KMS-11 (cell line): ENCODE measurements around the gene CDC42.

ENCODE experiments used
- H2AFZ ChIP-seq: fragments of 200-600 bp; sonication (generic); 2 replicates; pipeline ENCODE4 v1.6.1; 2016; ENCODE audit warnings: antibody characterized with exemption, mixed run types, low read depth
- H3K27ac ChIP-seq: fragments of 200-600 bp; sonication (generic); 2 replicates; pipeline ENCODE4 v1.6.1; 2016; ENCODE audit warnings: mild to moderate bottlenecking, mixed run types
- H3K27me3 ChIP-seq: fragments of 200-600 bp; sonication (generic); 2 replicates; pipeline ENCODE4 v1.6.1; 2017; ENCODE audit warnings: mild to moderate bottlenecking, low read depth, mixed run types, moderate library complexity; ENCODE audit not compliant: insufficient read depth
- H3K36me3 ChIP-seq: fragments of 200-600 bp; sonication (generic); 2 replicates; pipeline ENCODE4 v1.6.1; 2017; ENCODE audit warnings: mild to moderate bottlenecking, mixed run types; ENCODE audit not compliant: insufficient read depth
- H3K4me1 ChIP-seq: fragments of 200-600 bp; sonication (generic); 2 replicates; pipeline ENCODE4 v1.6.1; 2016; ENCODE audit warnings: mild to moderate bottlenecking, low read depth, mixed run types; ENCODE audit not compliant: poor library complexity, severe bottlenecking
- H3K4me2 ChIP-seq: fragments of 200-600 bp; sonication (generic); 2 replicates; pipeline ENCODE4 v1.7.0; 2016; ENCODE audit warnings: mild to moderate bottlenecking, mixed run types
- H3K4me3 ChIP-seq: fragments of 200-600 bp; sonication (generic); IDR thresholded peaks from 2 replicates; pipeline ENCODE4 v1.6.1; 2017; ENCODE audit warnings: low read depth, low read length, mixed read lengths; ENCODE audit not compliant: insufficient read depth
- H3K79me2 ChIP-seq: fragments of 200-600 bp; sonication (generic); 2 replicates; pipeline ENCODE4 v1.6.1; 2016; ENCODE audit warnings: low read depth, mixed run types; ENCODE audit not compliant: insufficient read depth
- H3K9ac ChIP-seq: fragments of 200-600 bp; sonication (generic); 2 replicates; pipeline ENCODE4 v1.6.1; 2016; ENCODE audit warnings: mild to moderate bottlenecking, mixed run types
- H4K20me1 ChIP-seq: fragments of 200-600 bp; sonication (generic); 2 replicates; pipeline ENCODE4 v1.6.1; 2016; ENCODE audit warnings: mild to moderate bottlenecking, mixed run types; ENCODE audit not compliant: insufficient read depth
- CTCF ChIP-seq: fragments of 200-600 bp; sonication (generic); conservative IDR thresholded peaks from 2 replicates; pipeline ENCODE4 v1.6.1; 2017; ENCODE audit warnings: low read depth, mild to moderate bottlenecking, antibody characterized with exemption, low read length, moderate library complexity, mixed read lengths

Gene CDC42

DNA sequence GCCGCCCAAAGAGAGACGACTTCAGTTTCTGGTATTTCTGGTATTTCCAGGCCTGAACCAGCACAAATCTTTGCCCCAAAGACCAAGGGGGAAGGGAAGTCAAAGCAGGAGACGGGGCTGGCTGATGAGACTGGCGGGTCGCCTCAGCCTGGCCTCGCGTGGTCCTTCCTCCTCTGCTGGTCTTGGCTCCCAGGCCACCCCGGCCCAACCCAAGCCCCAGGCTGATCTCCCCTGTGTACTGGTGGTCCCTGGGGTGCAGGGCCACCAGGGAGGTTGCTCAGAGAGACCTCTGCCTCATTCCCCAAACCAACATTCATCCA, 70.5 kb downstream of the CDC42 start:
- Histone ChIP-seq H2AFZ (no peak overlapping the region), H3K9ac (no peak overlapping the region), H3K36me3 (no peaks in the 10 kb centered on the region), H3K4me1 (peaks cover 6% of the 10 kb centered on the region), H4K20me1 (no peaks in the 10 kb centered on the region), H3K27me3 (no peaks in the 10 kb centered on the region), H3K4me3 (no peak overlapping the region), H3K4me2 (no peak overlapping the region), H3K79me2 (no peaks in the 10 kb centered on the region), H3K27ac (no peak overlapping the region)
- no peak for TF ChIP-seq CTCF

DNA sequence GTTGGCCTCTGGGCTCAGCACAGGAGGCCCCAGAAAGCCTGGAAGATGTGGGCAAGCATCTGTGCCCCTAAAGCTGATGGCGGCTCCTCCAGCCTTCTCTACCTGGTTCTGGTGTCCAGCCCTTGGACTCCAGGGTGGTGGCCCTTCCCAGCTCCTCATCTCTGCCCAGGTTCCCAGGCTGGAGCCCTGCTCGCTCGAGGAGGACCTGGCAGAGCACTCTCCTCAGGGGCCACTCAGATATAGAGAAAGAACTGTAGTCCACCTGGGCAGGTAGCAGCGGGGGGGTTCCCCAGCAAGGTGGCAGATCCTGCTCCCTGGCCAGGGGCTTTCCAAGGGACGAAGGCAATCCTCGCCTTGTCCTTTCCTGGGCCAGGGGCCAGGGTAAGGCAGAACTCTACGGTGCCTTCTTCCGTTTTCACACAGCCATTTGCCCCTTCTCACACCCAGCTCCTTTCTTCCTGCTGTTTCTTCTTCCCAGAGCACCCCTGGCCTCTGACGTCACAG, 71.4 kb downstream of the CDC42 start:
- Histone ChIP-seq H3K27me3 (no peaks in the 10 kb centered on the region), H2AFZ (no peak overlapping the region), H3K4me1 (no peaks in the 10 kb centered on the region), H3K4me3 (no peak overlapping the region), H3K27ac (no peak overlapping the region), H4K20me1 (no peaks in the 10 kb centered on the region), H3K4me2 (no peak overlapping the region), H3K36me3 (no peaks in the 10 kb centered on the region), H3K9ac (no peak overlapping the region), H3K79me2 (no peaks in the 10 kb centered on the region)
- TF ChIP-seq CTCF, result no peak

- Histone ChIP-seq H3K27ac (no peak overlapping the region), H3K4me3 (no peak overlapping the region), H3K36me3 (no peaks in the 10 kb centered on the region), H3K27me3 (no peaks in the 10 kb centered on the region), H3K4me1 (no peaks in the 10 kb centered on the region), H4K20me1 (no peaks in the 10 kb centered on the region), H3K4me2 (no peak overlapping the region), H3K9ac (no peak overlapping the region), H2AFZ (no peak overlapping the region), H3K79me2 (no peaks in the 10 kb centered on the region)
- TF ChIP-seq CTCF, result no peak
Measured at GRCh38 chr1:22124592-22125229, 72.2 kb downstream of the CDC42 start.

DNA sequence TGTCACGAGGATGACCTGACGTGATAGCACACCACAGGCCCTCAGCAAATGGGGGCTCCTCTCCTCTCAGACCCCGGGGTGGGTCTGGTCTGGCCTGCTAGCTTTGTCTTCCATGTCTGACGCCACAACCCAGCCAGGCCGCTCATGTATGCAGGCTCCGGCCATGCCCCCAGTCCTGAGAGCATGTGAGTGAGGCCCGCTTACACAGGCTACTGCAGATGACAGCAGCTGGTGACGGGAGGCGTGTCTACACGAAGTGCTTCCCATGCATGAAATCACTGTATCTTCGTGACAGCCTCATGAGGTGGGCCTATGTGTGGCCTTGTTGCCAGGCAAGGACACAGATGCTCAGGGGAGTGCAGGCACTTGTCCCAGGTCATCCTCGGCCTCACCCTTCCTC, 74.0 kb downstream of the CDC42 start:
- no peak overlapping the region for H3K4me3 ChIP-seq
- H4K20me1 ChIP-seq, result no peaks in the 10 kb centered on the region
- H3K4me1 ChIP-seq, result no peaks in the 10 kb centered on the region
- no peak overlapping the region for H3K27ac ChIP-seq
- H3K9ac ChIP-seq, result no peak overlapping the region
- H3K4me2 ChIP-seq, result no peak overlapping the region
- no peak overlapping the region for H2AFZ ChIP-seq
- no peak for TF ChIP-seq CTCF
- H3K27me3 ChIP-seq, result no peaks in the 10 kb centered on the region
- H3K79me2 ChIP-seq, result no peaks in the 10 kb centered on the region
- no peaks in the 10 kb centered on the region for H3K36me3 ChIP-seq
